IMR-90 (cell line): Measurements from ENCODE around the gene R3HDM2. TPM values are rescaled to one million over a fixed set of nuclear protein-coding genes. Genes with fewer than 3 reads are reported as not detected.
A peak's percentile ranks its signal among the peaks of the same experiment; 100 is the strongest.

Experiments
- ATAC-seq: fragments of 200-7000 bp; cut with Tn5 transposase; 2 replicates; pipeline ENCODE4 v1.9.1; 2020; ENCODE audit warnings: low read depth, mild to moderate bottlenecking, moderate library complexity
- BruUV-seq: library from RNA; stranded (reverse); fragments of 400-500 nt; replicated peaks from 2 replicates; lab custom pipeline; 2021; lab: Mats Ljungman, UMichigan
- CTCF ChIA-PET: fragments of 300-600 bp; formaldehyde crosslinking; extraction: SDS; loops from one replicate; lab custom pipeline; 2021; ENCODE audit warnings: antibody characterized with exemption; lab: Yijun Ruan, JAX
- POLR2A ChIA-PET: fragments of 300-600 bp; sonication (Branson Sonifier 250); formaldehyde crosslinking; loops from one replicate; lab custom pipeline; 2022; ENCODE audit warnings: antibody characterized with exemption; ENCODE audit not compliant: unreplicated experiment; lab: Charles Lee
- DNase-seq: peaks from one replicate; pipeline ENCODE4 v3.0.0; 2013
- H2AFZ ChIP-seq: replicated peaks from 2 replicates; pipeline ENCODE3; 2013; ENCODE audit warnings: low read length, mild to moderate bottlenecking; ENCODE audit not compliant: poor library complexity
- H2AK5ac ChIP-seq: 2 replicates; pipeline ENCODE4 v1.6.1; 2013; ENCODE audit warnings: low read depth, low read length, inconsistent platforms
- H2AK9ac ChIP-seq: replicated peaks from 2 replicates; pipeline ENCODE3; 2013; ENCODE audit warnings: mild to moderate bottlenecking, low read depth, low read length, moderate library complexity; ENCODE audit not compliant: poor library complexity
- H2BK120ac ChIP-seq: 2 replicates; pipeline ENCODE4 v1.6.1; 2013; ENCODE audit warnings: low read depth, low read length, inconsistent platforms
- H2BK15ac ChIP-seq: 3 replicates; pipeline ENCODE4 v1.6.1; 2013; ENCODE audit warnings: low read depth, low read length, inconsistent platforms
- H2BK20ac ChIP-seq: 2 replicates; pipeline ENCODE4 v1.6.1; 2013; ENCODE audit warnings: low read depth, mild to moderate bottlenecking, inconsistent platforms, low read length, moderate library complexity
- H2BK5ac ChIP-seq: 2 replicates; pipeline ENCODE4 v1.6.1; 2013; ENCODE audit warnings: mild to moderate bottlenecking, low read depth, low read length, inconsistent platforms; ENCODE audit not compliant: poor library complexity, severe bottlenecking
- H3K14ac ChIP-seq: replicated peaks from 2 replicates; pipeline ENCODE4 v1.6.1; 2013; ENCODE audit warnings: low read depth, low read length, inconsistent platforms
- H3K18ac ChIP-seq: 2 replicates; pipeline ENCODE4 v1.6.1; 2013; ENCODE audit warnings: low read depth, low read length, control low read depth
- H3K23ac ChIP-seq: 2 replicates; pipeline ENCODE4 v1.6.1; 2013; ENCODE audit warnings: low read depth, low read length, inconsistent platforms
- H3K27ac ChIP-seq: 2 replicates; pipeline ENCODE4 v1.5.1; 2013; ENCODE audit warnings: mild to moderate bottlenecking, control low read depth, low read length; ENCODE audit not compliant: insufficient read depth
- H3K27me3 ChIP-seq: 2 replicates; pipeline ENCODE4 v1.6.1; 2013; ENCODE audit warnings: low read length; ENCODE audit not compliant: control insufficient read depth, insufficient read depth
- H3K36me3 ChIP-seq: 2 replicates; pipeline ENCODE4 v1.6.1; 2013; ENCODE audit warnings: low read length, mixed read lengths; ENCODE audit not compliant: control insufficient read depth, insufficient read depth
- H3K4ac ChIP-seq: 2 replicates; pipeline ENCODE4 v1.6.1; 2013; ENCODE audit warnings: low read depth, low read length, inconsistent platforms
- H3K4me1 ChIP-seq: 2 replicates; pipeline ENCODE4 v1.6.1; 2013; ENCODE audit warnings: low read length, mixed read lengths; ENCODE audit not compliant: control insufficient read depth, insufficient read depth
- H3K4me2 ChIP-seq: 2 replicates; pipeline ENCODE4 v1.6.1; 2013; ENCODE audit warnings: low read depth, mild to moderate bottlenecking, control low read depth, low read length, moderate library complexity
- H3K4me3 ChIP-seq: 2 replicates; pipeline ENCODE4 v1.5.1; 2013; ENCODE audit warnings: low read depth, mild to moderate bottlenecking, control low read depth, low read length, moderate library complexity; ENCODE audit not compliant: insufficient read depth
- H3K56ac ChIP-seq: 2 replicates; pipeline ENCODE4 v1.6.1; 2013; ENCODE audit warnings: low read length, inconsistent platforms; ENCODE audit not compliant: insufficient read depth; ENCODE audit errors: extremely low read depth
- H3K79me1 ChIP-seq, 2 experiments: 2 replicates each; pipeline ENCODE4 v1.6.1; 2013; ENCODE audit warnings: low read length in 2 of 2, inconsistent platforms in 1 of 2, low read depth in 1 of 2
- H3K9ac ChIP-seq: 2 replicates; pipeline ENCODE4 v1.6.1; 2013; ENCODE audit warnings: low read depth, low read length, control low read depth
- H3K9me1 ChIP-seq: 2 replicates; pipeline ENCODE4 v1.6.1; 2013; ENCODE audit warnings: low read length, inconsistent platforms; ENCODE audit not compliant: insufficient read depth
- H3K9me3 ChIP-seq: 2 replicates; pipeline ENCODE4 v1.6.1; 2013; ENCODE audit warnings: low read length; ENCODE audit not compliant: control insufficient read depth, insufficient read depth
- H4K20me1 ChIP-seq: 2 replicates; pipeline ENCODE4 v1.6.1; 2013; ENCODE audit warnings: low read length, inconsistent platforms; ENCODE audit not compliant: insufficient read depth
- H4K5ac ChIP-seq: 2 replicates; pipeline ENCODE4 v1.6.1; 2013; ENCODE audit warnings: mild to moderate bottlenecking, low read depth, low read length, control low read depth
- H4K8ac ChIP-seq, 2 experiments: 2 replicates each; pipeline ENCODE4 v1.6.1; 2013; ENCODE audit warnings: low read depth in 2 of 2, low read length in 2 of 2, control low read depth in 1 of 2, inconsistent platforms in 1 of 2
- H4K91ac ChIP-seq: 2 replicates; pipeline ENCODE4 v1.6.1; 2013; ENCODE audit warnings: low read depth, low read length, inconsistent platforms; ENCODE audit not compliant: insufficient read depth
- BHLHE40 ChIP-seq: fragments of 150-350 bp; IDR thresholded peaks from 2 replicates; pipeline ENCODE4 v1.6.1; 2016; ENCODE audit warnings: mild to moderate bottlenecking, low read depth, low read length
- CEBPB ChIP-seq: IDR thresholded peaks from 2 replicates; pipeline ENCODE4 v1.6.1; 2012; ENCODE audit warnings: low read depth, low read length, improper control_type of control experiment
- CTCF ChIP-seq: conservative IDR thresholded peaks from 2 replicates; pipeline ENCODE4 v1.5.1; 2012; ENCODE audit warnings: mild to moderate bottlenecking, low read depth, low read length, improper control_type of control experiment
- MAZ ChIP-seq: IDR thresholded peaks from 2 replicates; pipeline ENCODE4 v1.6.1; 2012; ENCODE audit warnings: low read depth, mild to moderate bottlenecking, low read length, improper control_type of control experiment, moderate library complexity, borderline replicate concordance
- MXI1 ChIP-seq: IDR thresholded peaks from 2 replicates; pipeline ENCODE4 v1.6.1; 2012; ENCODE audit warnings: low read depth, mild to moderate bottlenecking, low read length, moderate library complexity, borderline replicate concordance
- NFE2L2 ChIP-seq: fragments of 150-350 bp; IDR thresholded peaks from 2 replicates; pipeline ENCODE4 v1.6.1; 2016; ENCODE audit warnings: low read depth, mild to moderate bottlenecking, low read length
- POLR2A ChIP-seq: IDR thresholded peaks from 2 replicates; pipeline ENCODE4 v1.6.1; 2012; ENCODE audit warnings: mild to moderate bottlenecking, low read depth, low read length
- RAD21 ChIP-seq: IDR thresholded peaks from 2 replicates; pipeline ENCODE4 v1.6.1; 2012; ENCODE audit warnings: low read length, improper control_type of control experiment
- RCOR1 ChIP-seq: IDR thresholded peaks from 2 replicates; pipeline ENCODE4 v1.6.1; 2012; ENCODE audit warnings: mild to moderate bottlenecking, low read length, improper control_type of control experiment; ENCODE audit not compliant: insufficient replicate concordance
- SMC3 ChIP-seq: fragments of 150-350 bp; IDR thresholded peaks from 2 replicates; pipeline ENCODE4 v1.6.1; 2016; ENCODE audit warnings: low read depth, mild to moderate bottlenecking, antibody characterized with exemption, low read length, moderate library complexity
- USF2 ChIP-seq: fragments of 150-350 bp; IDR thresholded peaks from 2 replicates; pipeline ENCODE4 v1.6.1; 2017; ENCODE audit warnings: mild to moderate bottlenecking, antibody characterized with exemption, low read length, low read depth
- WGBS, 2 experiments: methylation state at CpG; one replicate each; pipeline versions ENCODE4 v1.1.5 to v1.1.7; 2013; ENCODE audit warnings: missing lambda C conversion rate in 2 of 2; ENCODE audit not compliant: insufficient read length in 1 of 2; ENCODE audit errors: extremely low coverage in 2 of 2; 5-methylcytosine and 5-hydroxymethylcytosine counted together
- dilution Hi-C: fragments of 300-500 bp; cut with HindIII; formaldehyde crosslinking; loops from one replicate; pipeline ENCODE4 v1.14.3; 2018; ENCODE audit warnings: low sequenced_read_pairs; ENCODE audit not compliant: unreplicated experiment
- in situ Hi-C: fragments of 300-500 bp; cut with MboI; formaldehyde crosslinking; loops from 3 replicates; pipeline ENCODE4 v1.14.3; 2019; ENCODE audit warnings: low sequenced_read_pairs, inconsistent platforms, mixed read lengths
- intact Hi-C: fragments of 100-400 bp; cut with micrococcal nuclease; formaldehyde crosslinking; loops from 2 replicates; pipeline ENCODE4 v1.10.0; 2022
- polyA plus RNA-seq, 3 experiments: library from polyadenylated mRNA; depleted of rRNA; stranded (reverse); fragments of >200 nt; gene quantifications; 2 replicates each; pipeline ENCODE4 v1.2.3, GENCODE V29; 2012; ENCODE audit warnings: low replicate concordance in 1 of 3
- total RNA-seq: library from RNA; depleted of rRNA; stranded (reverse); fragments of >200 nt; gene quantifications from 2 replicates; pipeline ENCODE4 v1.2.3, GENCODE V29; 2012

R3HDM2 gene
- total and polyA plus RNA-seq, 2 of the 4 experiments (the other 2 are of a cell fraction) = 7.5 to 28.4 TPM

GRCh38 chr12:57234571-57235016 lies 196.2 kb downstream of the R3HDM2 start:
- Histone ChIP-seq H2AFZ (no peak overlapping the region), H3K18ac (no peak overlapping the region), H3K4me1 (peaks cover 11% of the 10 kb centered on the region), H3K14ac (no peak overlapping the region), H4K20me1 (peaks cover 44% of the 10 kb centered on the region), H3K4me3 (no peak overlapping the region), H3K4me2 (no peak overlapping the region), H3K79me1 (peaks cover 29 to 48% of the 10 kb centered on the region in 2 experiments), H3K56ac (no peak overlapping the region), H4K5ac (no peak overlapping the region), H3K9me3 (no peaks in the 10 kb centered on the region), H2BK15ac (no peak overlapping the region), H4K91ac (no peak overlapping the region), H3K23ac (no peak overlapping the region), H3K9ac (no peak overlapping the region), H3K27me3 (no peaks in the 10 kb centered on the region), H3K36me3 (peaks cover 45% of the 10 kb centered on the region), H2AK9ac (peak overlapping the region; percentile 47), H2BK120ac (no peak overlapping the region), H2BK20ac (no peak overlapping the region), H2AK5ac (no peak overlapping the region), H4K8ac (no peak overlapping the region), H3K4ac (no peak overlapping the region), H2BK5ac (no peak overlapping the region), H3K27ac (no peak overlapping the region), H3K9me1 (peaks cover 14% of the 10 kb centered on the region)
- BruUV-seq = no TSS peak
- DNase-seq = no peak
- WGBS, 2 experiments = no CpG with 5 or more reads among the region's 10 CpGs
- POLR2A ChIA-PET = no interaction called here
- intact Hi-C loops = loop anchor here (5.0 kb wide), 1 partner anchor 167 kb away; no protein-coding TSS in a partner anchor
- in situ Hi-C loops = no loop called here
- ATAC-seq = no peak
- dilution Hi-C loops = no loop called here
- TF ChIP-seq CTCF (no peak), MAZ (no peak), POLR2A (no peak), RCOR1 (no peak), BHLHE40 (no peak), NFE2L2 (no peak), CEBPB (no peak), USF2 (no peak), MXI1 (no peak), SMC3 (no peak), RAD21 (no peak)
- CTCF ChIA-PET = no interaction called here
